Gastrocnemius medialis (tissue), 4 donors: ENCODE data around the gene MAPKAP1. TPM values are rescaled to one million over a fixed set of nuclear protein-coding genes. Genes with fewer than 3 reads are reported as not detected.

Experiments
- ATAC-seq, 2 donors: fragments of 150-250 bp; one replicate each; pipeline ENCODE4 v1.9.1; 2016
- DNase-seq, 2 donors: peaks; one replicate each; pipeline ENCODE4 v3.0.0-alpha.2; 2019
- H3K27ac ChIP-seq, 4 donors: fragments of 200-600 bp; sonication (generic); 1 replicate in 1 of 4; 2 replicates in 3 of 4; pipeline ENCODE4 v1.5.1; 2016 to 2018; ENCODE audit warnings: mild to moderate bottlenecking in 2 of 4, moderate library complexity in 1 of 4
- H3K27me3 ChIP-seq, 3 donors: fragments of 200-600 bp; sonication (generic) in 2 of 3; 1 replicate in 1 of 3; 2 replicates in 2 of 3; pipeline versions ENCODE4 v1.5.1 to v1.6.0; 2016 to 2019; ENCODE audit warnings: mild to moderate bottlenecking in 1 of 3, moderate library complexity in 1 of 3
- H3K36me3 ChIP-seq, 2 donors: fragments of 200-600 bp; sonication (generic) in 1 of 2; one replicate each; pipeline ENCODE4 v1.5.1; 2017 to 2018
- H3K4me1 ChIP-seq, 2 donors: fragments of 200-600 bp; sonication (generic) in 1 of 2; one replicate each; pipeline ENCODE4 v1.5.1; 2016 to 2017; ENCODE audit warnings: mild to moderate bottlenecking in 2 of 2
- H3K4me3 ChIP-seq, 4 donors: fragments of 200-600 bp; sonication (generic) in 3 of 4; 1 replicate in 1 of 4; 2 replicates in 3 of 4; pipeline ENCODE4 v1.5.1; 2016 to 2019; ENCODE audit warnings: mild to moderate bottlenecking in 2 of 4
- H3K9me3 ChIP-seq, 3 donors: fragments of 200-600 bp; sonication (generic) in 2 of 3; 1 replicate in 1 of 3; 2 replicates in 2 of 3; pipeline ENCODE4 v1.5.1; 2016 to 2019
- CTCF ChIP-seq, 5 experiments: fragments of 450-650 bp in 3 of 5; fragments of 200-600 bp in 2 of 5; sonication (generic) in 2 of 5; IDR thresholded peaks in 4 of 5; conservative IDR thresholded peaks in 1 of 5; 1 replicate in 4 of 5; 2 replicates in 1 of 5; pipeline ENCODE4 v1.5.1; 2016 to 2019; ENCODE audit warnings: antibody characterized with exemption in 5 of 5, mild to moderate bottlenecking in 3 of 5, moderate library complexity in 3 of 5
- POLR2A ChIP-seq, 2 donors: fragments of 450-650 bp; IDR thresholded peaks; one replicate each; pipeline ENCODE4 v1.6.1; 2017; ENCODE audit warnings: antibody characterized with exemption in 2 of 2, mild to moderate bottlenecking in 2 of 2, moderate library complexity in 2 of 2
- in situ Hi-C, 4 donors: fragments of 200-750 bp; cut with MboI; loops; one replicate each; pipeline versions ENCODE4 v1.15.0 to v1.8.0; 2017; ENCODE audit warnings: low sequenced_read_pairs in 4 of 4
- intact Hi-C: fragments of 100-400 bp; cut with DNase I; formaldehyde crosslinking; loops from one replicate; pipeline ENCODE4 v1.15.1; 2023; ENCODE audit warnings: low total_unique reads
- total RNA-seq, 4 donors: library from RNA; depleted of rRNA; stranded (reverse); fragments of >200 nt; gene quantifications; one replicate each; pipeline versions ENCODE4 v1.1.0 to v1.2.3, GENCODE V29; 2016

The MAPKAP1 gene
- total RNA-seq, 4 donors from 2014 or later, result 58.2 to 123 (median 104) TPM

- Histone ChIP-seq H3K4me1 (peaks cover 3 to 15% of the 10 kb centered on the region in 2 donors), H3K27me3 (peaks cover 22 to 30% (median 28%) of the 10 kb centered on the region in 3 donors), H3K4me3 (peak overlapping the region; percentile 63 to 85 (median 77)), H3K9me3 (no peaks in the 10 kb centered on the region), H3K27ac (peak overlapping the region in 3 of 4 donors; percentile 78 to 81 (median 80)), H3K36me3 (no peaks in the 10 kb centered on the region)
- in situ Hi-C loops, result no loop called here
- ATAC-seq (peak; percentile 5 to 10), DNase-seq (no peak)
- no peak for TF ChIP-seq POLR2A (IDR thresholded peaks at IDR 0.05)
- no peak for TF ChIP-seq CTCF (IDR thresholded peaks at IDR 0.05 in 4 of 5, conservative IDR thresholded peaks at IDR 0.05 in 1 of 5)
- intact Hi-C loops, result loop anchor here (1.0 kb wide), 1 partner anchor 38 kb away; the partner anchor contains the start of gene MAPKAP1
Measured at GRCh38 chr9:125745682-125746016, 38.6 kb upstream of the MAPKAP1 start.

- ATAC-seq, result no peak
- no peak for TF ChIP-seq CTCF (IDR thresholded peaks at IDR 0.05 in 4 of 5, conservative IDR thresholded peaks at IDR 0.05 in 1 of 5)
- TF ChIP-seq POLR2A (IDR thresholded peaks at IDR 0.05), result no peak
- peaks cover 16 to 24% (median 22%) of the 10 kb centered on the region in 3 donors for H3K27me3 ChIP-seq
- in situ Hi-C loops (no loop called here), intact Hi-C loops (no loop called here)
- no peak overlapping the region for H3K27ac ChIP-seq
- no peak overlapping the region for H3K4me3 ChIP-seq
- peaks cover 3 to 15% of the 10 kb centered on the region in 2 donors for H3K4me1 ChIP-seq
- H3K36me3 ChIP-seq, result no peaks in the 10 kb centered on the region
- no peaks in the 10 kb centered on the region for H3K9me3 ChIP-seq
- no peak for DNase-seq
Measured at GRCh38 chr9:125745018-125745417, 38.0 kb upstream of the MAPKAP1 start.

- ATAC-seq (no peak), DNase-seq (no peak)
- TF ChIP-seq CTCF (IDR thresholded peaks at IDR 0.05 in 4 of 5, conservative IDR thresholded peaks at IDR 0.05 in 1 of 5), result no peak
- no peak for TF ChIP-seq POLR2A (IDR thresholded peaks at IDR 0.05)
- in situ Hi-C loops (no loop called here), intact Hi-C loops (no loop called here)
- no peak overlapping the region for H3K27ac ChIP-seq
- H3K27me3 ChIP-seq, result peaks cover 12 to 21% (median 18%) of the 10 kb centered on the region in 3 donors
- H3K4me3 ChIP-seq, result no peak overlapping the region
- H3K36me3 ChIP-seq, result no peaks in the 10 kb centered on the region
- H3K4me1 ChIP-seq, result peaks cover 3 to 15% of the 10 kb centered on the region in 2 donors
- H3K9me3 ChIP-seq, result no peaks in the 10 kb centered on the region
Measured at GRCh38 chr9:125744616-125745015, 37.6 kb upstream of the MAPKAP1 start.

- TF ChIP-seq POLR2A (IDR thresholded peaks at IDR 0.05) (no peak), CTCF (IDR thresholded peaks at IDR 0.05 in 4 of 5, conservative IDR thresholded peaks at IDR 0.05 in 1 of 5) (no peak)
- Histone ChIP-seq H3K27ac (no peak overlapping the region), H3K27me3 (peaks cover 8 to 14% (median 10%) of the 10 kb centered on the region in 3 donors), H3K4me3 (no peak overlapping the region), H3K9me3 (no peaks in the 10 kb centered on the region), H3K36me3 (no peaks in the 10 kb centered on the region), H3K4me1 (peaks cover 3 to 15% of the 10 kb centered on the region in 2 donors)
- in situ Hi-C loops, result no loop called here
- no peak for ATAC-seq
- intact Hi-C loops, result no loop called here
- no peak for DNase-seq
Measured at GRCh38 chr9:125743682-125744428, 36.8 kb upstream of the MAPKAP1 start.
